DMS 273 (cell line): Measurements from ENCODE around the gene ADM2.
"Not testable (repeated sequence)": the region's sequence is repeated elsewhere in the genome, so short reads cannot be mapped to it uniquely, and the experiment has no call there.

Experiments
- DNase-seq: peaks from one replicate; lab custom pipeline; 2025; ENCODE audit not compliant: unreplicated experiment; lab: John Stamatoyannopoulos, UW

The ADM2 gene, protein sequence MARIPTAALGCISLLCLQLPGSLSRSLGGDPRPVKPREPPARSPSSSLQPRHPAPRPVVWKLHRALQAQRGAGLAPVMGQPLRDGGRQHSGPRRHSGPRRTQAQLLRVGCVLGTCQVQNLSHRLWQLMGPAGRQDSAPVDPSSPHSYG

DNA sequence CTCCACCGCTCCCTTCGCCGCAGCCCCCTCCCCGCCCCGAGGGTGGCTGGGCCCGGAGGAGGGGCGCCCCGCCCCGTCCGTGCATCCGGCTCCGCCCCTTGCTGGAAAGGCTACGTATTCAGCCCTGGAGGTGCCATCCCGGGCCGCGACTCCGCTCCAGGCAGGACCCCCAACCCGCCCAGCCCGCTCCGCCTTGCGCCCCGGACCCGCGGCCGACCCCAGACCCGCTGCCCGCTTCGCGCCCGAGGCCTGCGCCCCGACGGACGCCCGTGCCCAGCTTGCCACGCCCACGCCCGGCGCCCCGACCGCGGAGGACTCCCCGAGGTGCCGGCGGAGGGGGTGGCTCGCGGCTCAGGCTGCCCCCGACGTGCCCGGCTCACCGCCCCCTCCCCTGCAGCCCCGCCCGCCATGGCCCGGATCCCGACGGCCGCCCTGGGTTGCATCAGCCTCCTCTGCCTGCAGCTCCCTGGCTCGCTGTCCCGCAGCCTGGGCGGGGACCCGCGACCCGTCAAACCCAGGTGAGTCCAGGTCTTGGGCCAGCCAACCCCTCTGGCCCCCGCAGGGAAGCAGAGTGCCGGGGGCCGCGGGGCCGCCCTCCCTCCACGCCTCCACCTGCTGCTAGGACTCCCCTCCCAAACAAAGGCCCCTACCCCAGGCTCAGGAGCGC, at the start of gene ADM2:
TSS of gene ADM2 (plus strand) at position 104 of the 667 bp plus-strand sequence. CDS start at position 409, 305 bp downstream.
- no peak for DNase-seq

GRCh38 chr22:50432131-50432876, 49.0 kb upstream of the ADM2 start:
- DNase-seq: no peak

DNA sequence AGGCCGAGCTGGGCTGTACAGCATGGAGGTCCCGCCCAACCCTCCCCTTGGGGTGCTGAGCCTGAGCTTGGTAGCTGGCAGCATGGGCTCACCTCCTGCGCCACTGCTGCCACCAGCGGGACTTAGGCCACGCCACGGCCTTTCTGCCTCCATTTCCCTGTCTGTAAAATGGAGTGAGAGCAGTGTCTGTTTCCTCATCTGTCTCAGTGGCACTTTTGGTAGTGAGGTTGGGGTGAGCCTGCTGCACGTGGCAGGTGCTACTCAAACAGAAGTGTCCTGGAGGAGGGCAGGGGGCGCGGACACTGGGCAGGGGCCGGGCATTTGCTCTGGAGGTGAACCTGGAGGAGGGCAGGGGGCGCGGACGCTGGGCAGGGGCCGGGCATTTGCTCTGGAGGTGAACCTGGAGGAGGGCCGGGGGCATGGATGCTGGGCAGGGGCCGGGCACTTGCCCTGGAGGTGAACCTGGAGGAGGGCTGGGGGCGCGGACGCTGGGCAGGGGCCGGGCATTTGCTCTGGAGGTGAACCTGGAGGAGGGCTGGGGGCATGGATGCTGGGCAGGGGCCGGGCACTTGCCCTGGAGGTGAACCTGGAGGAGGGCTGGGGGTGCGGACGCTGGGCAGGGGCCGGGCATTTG, 48.3 kb upstream of the ADM2 start:
- DNase-seq: not testable (repeated sequence)

DNA sequence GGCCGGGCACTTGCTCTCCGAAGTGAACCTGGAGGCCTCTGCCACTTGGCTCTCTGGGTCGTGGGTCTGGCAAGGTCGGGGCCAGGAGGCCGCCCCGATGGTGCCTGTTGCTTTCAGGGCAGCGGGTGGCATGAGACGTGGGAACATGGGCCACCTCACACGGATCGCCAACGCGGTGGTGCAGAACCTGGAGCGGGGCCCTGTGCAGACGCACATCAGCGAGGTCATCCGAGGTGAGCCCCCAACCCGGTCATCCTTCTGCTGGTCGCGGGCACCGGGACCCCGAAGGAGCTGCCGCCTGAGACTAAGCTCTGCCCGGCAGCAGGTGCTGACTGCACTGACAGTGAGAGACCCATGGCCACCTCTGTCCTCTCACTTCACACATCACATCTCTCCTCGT, 46.5 kb upstream of the ADM2 start:
- no peak for DNase-seq

DNA sequence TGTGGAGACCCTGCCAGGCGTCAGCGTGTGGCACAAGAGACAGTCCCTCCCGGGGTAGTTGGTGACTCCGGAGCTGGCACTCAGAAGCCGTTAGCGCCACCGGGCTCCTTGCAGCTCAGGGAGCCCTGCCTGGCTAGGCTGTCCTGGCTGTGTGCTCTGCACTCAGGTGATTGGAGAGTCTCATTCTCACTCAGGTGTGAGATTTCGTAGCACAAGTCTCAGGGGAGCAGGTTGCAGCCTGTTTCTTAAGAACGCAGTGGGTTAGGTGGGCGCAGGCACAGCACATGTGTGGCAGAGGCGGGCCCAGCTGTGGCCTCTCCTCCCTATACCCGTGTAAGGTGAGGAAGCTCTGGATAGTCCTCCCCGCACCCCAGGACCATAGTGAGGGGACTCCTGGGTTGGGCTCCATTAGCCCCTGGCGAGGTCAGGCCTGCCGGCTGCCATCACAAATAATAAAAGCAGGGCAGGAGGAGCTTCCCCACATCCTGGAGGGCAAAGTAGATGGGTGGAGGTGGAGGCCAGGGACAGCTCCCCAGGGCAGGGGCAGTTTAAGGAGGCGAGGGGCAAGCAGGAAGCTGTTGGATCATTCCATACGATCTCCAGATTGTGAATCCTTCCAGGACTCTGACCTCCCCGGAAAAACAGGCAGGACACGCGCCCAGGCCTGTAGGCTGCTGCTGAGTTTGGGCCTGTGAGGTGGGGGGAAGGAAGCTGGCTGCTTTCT, 45.9 kb upstream of the ADM2 start:
- DNase-seq: no peak

GRCh38 chr22:50436015-50436830, 45.1 kb upstream of the ADM2 start:
- no peak for DNase-seq

GRCh38 chr22:50436841-50437341, 44.5 kb upstream of the ADM2 start:
- DNase-seq: no peak

DNA sequence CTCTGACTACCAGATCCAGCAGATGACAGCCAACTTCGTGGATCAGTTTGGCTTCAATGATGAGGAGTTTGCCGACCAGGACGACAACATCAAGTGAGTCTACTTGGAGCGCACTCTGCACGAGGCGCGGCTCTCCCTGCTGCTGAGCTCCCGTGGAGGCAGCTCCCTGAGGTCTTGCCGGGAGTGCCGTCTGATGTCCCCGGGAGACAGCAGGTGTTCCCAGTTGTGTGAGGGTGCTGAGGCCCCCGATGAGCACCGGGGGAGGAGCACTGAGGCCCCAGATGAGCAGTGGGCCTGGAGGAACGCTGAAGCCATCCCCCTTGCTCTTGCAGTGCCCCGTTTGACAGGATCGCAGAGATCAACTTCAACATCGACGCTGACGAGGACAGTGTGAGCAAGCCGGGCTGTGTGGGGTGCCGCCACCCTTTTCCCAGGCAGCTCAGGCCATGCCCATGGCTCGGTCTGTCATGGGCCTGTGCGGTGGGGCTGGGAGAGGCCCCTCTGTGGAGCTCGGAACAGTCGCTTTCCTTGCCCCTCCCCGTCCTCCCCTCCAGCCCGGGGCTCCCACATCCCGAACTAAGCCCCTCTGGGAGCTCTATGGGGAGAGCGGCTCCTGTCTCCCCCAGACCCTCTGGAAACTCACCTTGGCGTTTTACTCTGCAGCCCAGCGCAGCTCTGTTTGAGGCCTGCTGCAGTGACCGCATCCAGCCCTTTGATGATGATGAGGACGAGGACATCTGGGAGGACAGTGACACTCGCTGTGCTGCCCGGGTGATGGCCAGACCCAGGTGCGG, 43.6 kb upstream of the ADM2 start:
- DNase-seq: no peak

- no peak for DNase-seq
Observed at GRCh38 chr22:50438305-50439275, 42.8 kb upstream of the ADM2 start.

- DNase-seq: no peak
Observed at GRCh38 chr22:50439314-50439870, 42.0 kb upstream of the ADM2 start.

DNA sequence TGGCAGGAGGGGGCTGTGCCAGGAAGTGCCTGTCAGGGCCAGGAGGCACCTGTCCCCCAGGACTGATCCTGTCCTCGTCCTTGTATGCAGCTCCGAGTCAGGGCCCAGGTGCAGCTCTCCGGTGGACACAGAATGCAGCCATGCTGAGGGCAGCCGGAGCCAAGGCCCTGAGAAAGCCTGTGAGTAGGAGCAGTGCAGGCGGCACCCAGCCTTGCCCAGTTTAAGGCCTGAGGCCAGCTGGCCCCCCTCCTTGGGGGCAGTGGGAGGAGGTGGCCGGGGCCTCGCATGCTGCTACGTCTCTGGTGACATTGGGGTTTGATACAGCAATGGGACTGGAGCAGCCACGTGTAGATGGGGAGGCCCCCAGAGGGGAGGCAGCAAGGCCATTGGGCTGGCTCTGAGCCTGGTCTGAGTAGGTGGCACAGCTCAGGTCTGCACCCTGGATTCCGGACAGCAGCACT, 41.4 kb upstream of the ADM2 start:
- no peak for DNase-seq

- no peak for DNase-seq
Observed at GRCh38 chr22:50440544-50441249, 40.6 kb upstream of the ADM2 start.

DNA sequence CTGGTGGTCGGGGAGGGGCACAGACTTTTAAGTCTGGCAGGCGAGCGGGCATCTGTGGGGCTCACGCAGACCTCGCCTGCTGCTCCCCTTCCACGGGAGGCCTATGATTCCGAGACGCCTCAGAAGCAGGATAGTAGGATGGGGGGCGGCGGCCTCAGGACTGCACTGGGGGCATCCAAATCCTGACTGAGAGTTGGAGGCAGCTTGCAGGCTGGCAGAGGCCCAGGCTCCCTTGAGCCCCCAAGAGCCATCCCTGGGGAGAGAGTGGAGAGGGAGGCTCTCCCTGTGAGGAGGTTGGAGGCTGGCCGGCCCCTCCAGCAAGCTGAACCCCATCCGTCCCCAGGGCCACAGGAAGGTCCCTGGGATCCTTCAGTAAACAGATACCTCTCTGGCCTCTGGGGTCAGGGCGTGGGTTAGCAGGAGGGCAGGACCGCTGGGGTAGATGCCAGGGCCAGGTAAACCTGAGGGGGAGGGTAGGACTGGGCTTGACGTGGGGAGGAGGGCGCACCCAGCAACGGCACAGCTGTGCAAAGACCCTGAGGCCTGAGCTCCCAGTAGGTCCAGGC, 39.8 kb upstream of the ADM2 start:
- DNase-seq: no peak

GRCh38 chr22:50443197-50443596, 38.1 kb upstream of the ADM2 start:
- DNase-seq: no peak

- DNase-seq: peak; percentile 50
Observed at GRCh38 chr22:50443801-50444625, 37.3 kb upstream of the ADM2 start.

GRCh38 chr22:50444663-50445062, 36.7 kb upstream of the ADM2 start:
- peak; percentile 25 for DNase-seq
